ENCODE results near the gene PLEKHG2.
A peak's percentile ranks its signal among the peaks of the same experiment; 100 is the strongest.

PLEKHG2 gene

GRCh38 chr19:39405958-39406655 lies 6.4 kb upstream of the PLEKHG2 start:
- no peak for DNase-seq (ENCODE audit: low spot score)

GRCh38 chr19:39406656-39407409 lies 5.6 kb upstream of the PLEKHG2 start, which contains the start of gene ZFP36:
Gene ZFP36 (plus strand): TSS chr19:39406847. CDS start chr19:39406905, 58 bp downstream.
- DNase-seq (ENCODE audit: low spot score), result peak; percentile 96

- DNase-seq (ENCODE audit: low spot score), result no peak
These were observed 5.1 kb upstream of the PLEKHG2 start for GRCh38 chr19:39407410-39407659.

GRCh38 chr19:39407660-39408391 lies 4.6 kb upstream of the PLEKHG2 start:
- DNase-seq (ENCODE audit: low spot score), result no peak

GRCh38 chr19:39408392-39409207 lies 3.9 kb upstream of the PLEKHG2 start:
- DNase-seq (ENCODE audit: low spot score), result no peak

GRCh38 chr19:39409208-39410016 lies 3.1 kb upstream of the PLEKHG2 start:
- peak; percentile 91 for DNase-seq (ENCODE audit: low spot score)

- DNase-seq (ENCODE audit: low spot score), result no peak
These were observed 2.2 kb upstream of the PLEKHG2 start for GRCh38 chr19:39410017-39410830.

GRCh38 chr19:39410831-39411080 lies 1.7 kb upstream of the PLEKHG2 start:
- DNase-seq (ENCODE audit: low spot score), result no peak

- no peak for DNase-seq (ENCODE audit: low spot score)
These were observed 1.2 kb upstream of the PLEKHG2 start for GRCh38 chr19:39411081-39411831.

GRCh38 chr19:39411832-39412099 lies 703 bp upstream of the PLEKHG2 start:
- peak; percentile 89 for DNase-seq (ENCODE audit: low spot score)

- DNase-seq (ENCODE audit: low spot score), result no peak
These were observed 400 bp downstream of the PLEKHG2 start for GRCh38 chr19:39412867-39413271.

GRCh38 chr19:39413272-39413910 lies 922 bp downstream of the PLEKHG2 start:
- peak; percentile 89 for DNase-seq (ENCODE audit: low spot score)

- DNase-seq (ENCODE audit: low spot score), result no peak
These were observed 1.6 kb downstream of the PLEKHG2 start for GRCh38 chr19:39413911-39414608.

- DNase-seq (ENCODE audit: low spot score), result no peak
These were observed 2.9 kb downstream of the PLEKHG2 start for GRCh38 chr19:39415111-39416046.

- no peak for DNase-seq (ENCODE audit: low spot score)
These were observed 4.0 kb downstream of the PLEKHG2 start for GRCh38 chr19:39416152-39417120.

GRCh38 chr19:39417463-39418181 lies 5.2 kb downstream of the PLEKHG2 start:
- DNase-seq (ENCODE audit: low spot score), result no peak

All from left forelimb (tissue), 1 donor.